Measurements from ENCODE around the gene UBE2H. TPM values are rescaled to one million over a fixed set of nuclear protein-coding genes. Genes with fewer than 3 reads are reported as not detected.

The UBE2H gene
- total and polyA plus RNA-seq, 2 donors (not counting 1 experiment from before 2014, with no cell fraction given), result 23.3 to 54.1 TPM

- H3K27me3 Mint-ChIP-seq, result no peaks in the 10 kb centered on the region
- H3K27ac Mint-ChIP-seq, result no peak overlapping the region
- ChIA-PET POLR2A (no interaction called here), CTCF (interaction anchor here (0.8 to 2.1 kb wide), 4 partner anchors 14 to 21 kb away, joined by 3 to 9 read pairs (median 4); no protein-coding TSS in a partner anchor)
- Histone ChIP-seq H4K20me1 (ENCODE audit: control insufficient read depth, insufficient read depth, low read length, poor library complexity, severe bottlenecking) (peaks cover 38% of the 10 kb centered on the region), H3K27me3 (replicated peaks in 1 of 4; ENCODE audit: control extremely low read depth in 1 of 4, control insufficient read depth in 3 of 4, insufficient read depth in 4 of 4, low read length in 3 of 4) (no peaks in the 10 kb centered on the region), H3K4me1 (ENCODE audit: control insufficient read depth in 2 of 2, insufficient read depth in 2 of 2, low read length in 2 of 2) (peaks cover 9 to 13% of the 10 kb centered on the region in 2 donors), H3K4me2 (replicated peaks; ENCODE audit: low read depth, low read length, poor library complexity, severe bottlenecking) (no peak overlapping the region), H3K4me3 (ENCODE audit: control extremely low read depth in 1 of 5, extremely low read depth in 1 of 5, insufficient read depth in 1 of 5, low read depth in 2 of 5, low read length in 4 of 5) (no peak overlapping the region), H2AFZ (ENCODE audit: insufficient read depth, low read depth, low read length, poor library complexity, severe bottlenecking) (no peak overlapping the region), H3K27ac (ENCODE audit: low read length in 2 of 2) (no peak overlapping the region), H3K79me2 (ENCODE audit: control insufficient read depth, insufficient read depth, low read length) (peaks cover 20% of the 10 kb centered on the region), H3K9ac (ENCODE audit: low read length) (no peak overlapping the region), H3K36me3 (replicated peaks in 1 of 2; ENCODE audit: control extremely low read depth in 1 of 2, control insufficient read depth in 1 of 2, extremely low read depth in 1 of 2, insufficient read depth in 2 of 2, low read length in 1 of 2) (peaks cover 0 to 18% of the 10 kb centered on the region in 2 experiments), H3K9me3 (ENCODE audit: control extremely low read depth in 1 of 3, control insufficient read depth in 2 of 3, insufficient read depth in 1 of 3, low read length in 2 of 3) (no peaks in the 10 kb centered on the region)
- H3K4me1 Mint-ChIP-seq, result peaks cover 27% of the 10 kb centered on the region
- TF ChIP-seq CTCF (IDR thresholded peaks at IDR 0.05) (no peak), EZH2 (IDR thresholded peaks at IDR 0.05; ENCODE audit: borderline replicate concordance, insufficient read depth, low read depth, low read length, poor library complexity, severe bottlenecking) (no peak)
- H3K9me3 Mint-ChIP-seq (ENCODE audit: insufficient read depth), result no peaks in the 10 kb centered on the region
- H3K4me3 Mint-ChIP-seq, result no peak overlapping the region
- intact Hi-C loops (cut with micrococcal nuclease), result no loop called here
- WGBS (ENCODE audit: insufficient coverage), result 0% methylated on average over 1 of the region's 7 CpGs
- ATAC-seq (ENCODE audit: low read depth), result no peak
- DNase-seq, result no peak
Measured at GRCh38 chr7:129843978-129844840, 108.6 kb downstream of the UBE2H start.

GRCh38 chr7:129843365-129843898, 109.3 kb downstream of the UBE2H start:
- peaks cover 9 to 13% of the 10 kb centered on the region in 2 donors for H3K4me1 ChIP-seq (ENCODE audit: control insufficient read depth in 2 of 2, insufficient read depth in 2 of 2, low read length in 2 of 2)
- H3K9me3 Mint-ChIP-seq (ENCODE audit: insufficient read depth), result no peaks in the 10 kb centered on the region
- no peak for ATAC-seq (ENCODE audit: low read depth)

More at GRCh38 chr7:129843365-129843898, 109.3 kb downstream of the UBE2H start:
- intact Hi-C loops (cut with micrococcal nuclease), result no loop called here
- no peaks in the 10 kb centered on the region for H3K9me3 ChIP-seq (ENCODE audit: control extremely low read depth in 1 of 3, control insufficient read depth in 2 of 3, insufficient read depth in 1 of 3, low read length in 2 of 3)
- no peak overlapping the region for H3K27ac ChIP-seq (ENCODE audit: low read length in 2 of 2)
- peaks cover 20% of the 10 kb centered on the region for H3K79me2 ChIP-seq (ENCODE audit: control insufficient read depth, insufficient read depth, low read length)
- ChIA-PET CTCF (interaction anchor here (0.8 to 2.1 kb wide), 4 partner anchors 13 to 166 kb away, joined by 3 to 9 read pairs (median 5); no protein-coding TSS in a partner anchor), POLR2A (interaction anchor here (0.5 kb wide), 1 partner anchor 402 kb away, joined by 3 read pairs; no protein-coding TSS in a partner anchor)
- H3K9ac ChIP-seq (ENCODE audit: low read length), result no peak overlapping the region
- 94% methylated on average over 8 of the region's 12 CpGs for WGBS (ENCODE audit: insufficient coverage)
- Mint-ChIP-seq H3K27me3 (no peaks in the 10 kb centered on the region), H3K27ac (no peak overlapping the region), H3K4me1 (peaks cover 27% of the 10 kb centered on the region), H3K4me3 (no peak overlapping the region)
- peaks cover 0 to 22% of the 10 kb centered on the region in 2 experiments for H3K36me3 ChIP-seq (replicated peaks in 1 of 2; ENCODE audit: control extremely low read depth in 1 of 2, control insufficient read depth in 1 of 2, extremely low read depth in 1 of 2, insufficient read depth in 2 of 2, low read length in 1 of 2)
- TF ChIP-seq EZH2 (IDR thresholded peaks at IDR 0.05; ENCODE audit: borderline replicate concordance, insufficient read depth, low read depth, low read length, poor library complexity, severe bottlenecking), result no peak
- TF ChIP-seq CTCF (IDR thresholded peaks at IDR 0.05), result no peak
- no peak overlapping the region for H2AFZ ChIP-seq (ENCODE audit: insufficient read depth, low read depth, low read length, poor library complexity, severe bottlenecking)
- H3K4me3 ChIP-seq (ENCODE audit: control extremely low read depth in 1 of 5, extremely low read depth in 1 of 5, insufficient read depth in 1 of 5, low read depth in 2 of 5, low read length in 4 of 5), result no peak overlapping the region
- no peak overlapping the region for H3K4me2 ChIP-seq (replicated peaks; ENCODE audit: low read depth, low read length, poor library complexity, severe bottlenecking)
- peaks cover 41% of the 10 kb centered on the region for H4K20me1 ChIP-seq (ENCODE audit: control insufficient read depth, insufficient read depth, low read length, poor library complexity, severe bottlenecking)
- no peaks in the 10 kb centered on the region for H3K27me3 ChIP-seq (replicated peaks in 1 of 4; ENCODE audit: control extremely low read depth in 1 of 4, control insufficient read depth in 3 of 4, insufficient read depth in 4 of 4, low read length in 3 of 4)
- no peak for DNase-seq
